ENCODE measurements around the gene MMP27.

- TF ChIP-seq, protein P1, sequence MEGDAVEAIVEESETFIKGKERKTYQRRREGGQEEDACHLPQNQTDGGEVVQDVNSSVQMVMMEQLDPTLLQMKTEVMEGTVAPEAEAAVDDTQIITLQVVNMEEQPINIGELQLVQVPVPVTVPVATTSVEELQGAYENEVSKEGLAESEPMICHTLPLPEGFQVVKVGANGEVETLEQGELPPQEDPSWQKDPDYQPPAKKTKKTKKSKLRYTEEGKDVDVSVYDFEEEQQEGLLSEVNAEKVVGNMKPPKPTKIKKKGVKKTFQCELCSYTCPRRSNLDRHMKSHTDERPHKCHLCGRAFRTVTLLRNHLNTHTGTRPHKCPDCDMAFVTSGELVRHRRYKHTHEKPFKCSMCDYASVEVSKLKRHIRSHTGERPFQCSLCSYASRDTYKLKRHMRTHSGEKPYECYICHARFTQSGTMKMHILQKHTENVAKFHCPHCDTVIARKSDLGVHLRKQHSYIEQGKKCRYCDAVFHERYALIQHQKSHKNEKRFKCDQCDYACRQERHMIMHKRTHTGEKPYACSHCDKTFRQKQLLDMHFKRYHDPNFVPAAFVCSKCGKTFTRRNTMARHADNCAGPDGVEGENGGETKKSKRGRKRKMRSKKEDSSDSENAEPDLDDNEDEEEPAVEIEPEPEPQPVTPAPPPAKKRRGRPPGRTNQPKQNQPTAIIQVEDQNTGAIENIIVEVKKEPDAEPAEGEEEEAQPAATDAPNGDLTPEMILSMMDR (IDR thresholded peaks at IDR 0.05; ENCODE audit: poor library complexity), result no peak
- TF ChIP-seq EZH2phosphoT487 (IDR thresholded peaks at IDR 0.05; ENCODE audit: low read depth, severe bottlenecking, unreplicated experiment) (no peak), EZH2 (IDR thresholded peaks at IDR 0.05; ENCODE audit: borderline replicate concordance) (no peak)
Observed at GRCh38 chr11:102685754-102686153, 19.8 kb downstream of the MMP27 start.
